RWPE2 (cell line): ENCODE results near the gene HAUS7.

ENCODE experiments used
- ATAC-seq: fragments of 200-7000 bp; cut with Tn5 transposase; 3 replicates; pipeline ENCODE4 v1.9.1; 2021; ENCODE audit warnings: low read depth
- DNase-seq: peaks from one replicate; pipeline ENCODE4 v3.0.0-alpha.2; 2020; ENCODE audit warnings: low spot score
- H3K27ac ChIP-seq: fragments of 450-650 bp; 2 replicates; pipeline ENCODE4 v1.5.1; 2017; ENCODE audit warnings: mild to moderate bottlenecking; ENCODE audit not compliant: poor library complexity, severe bottlenecking
- H3K27me3 ChIP-seq: fragments of 250-450 bp; sonication (Bioruptor Pico); 2 replicates; pipeline ENCODE4 v1.5.1; 2021; ENCODE audit warnings: mild to moderate bottlenecking, moderate library complexity; ENCODE audit not compliant: insufficient read depth, poor library complexity, severe bottlenecking
- H3K36me3 ChIP-seq: fragments of 250-450 bp; sonication (Bioruptor Pico); 2 replicates; pipeline ENCODE4 v1.5.1; 2020; ENCODE audit warnings: low read depth, mild to moderate bottlenecking, moderate library complexity
- H3K4me1 ChIP-seq: fragments of 250-450 bp; sonication (Bioruptor Pico); 2 replicates; pipeline ENCODE4 v1.5.1; 2021; ENCODE audit warnings: mild to moderate bottlenecking, moderate library complexity; ENCODE audit not compliant: insufficient read depth, poor library complexity, severe bottlenecking
- H3K4me3 ChIP-seq: fragments of 250-450 bp; sonication (Bioruptor Pico); 2 replicates; pipeline ENCODE4 v1.5.1; 2021; ENCODE audit warnings: mild to moderate bottlenecking, moderate library complexity; ENCODE audit not compliant: severe bottlenecking
- H3K9me3 ChIP-seq: fragments of 250-450 bp; sonication (Bioruptor Pico); 2 replicates; pipeline ENCODE4 v1.5.1; 2021; ENCODE audit warnings: mild to moderate bottlenecking, moderate library complexity; ENCODE audit not compliant: severe bottlenecking
- CTCF ChIP-seq: fragments of 450-650 bp; IDR thresholded peaks from one replicate; pipeline ENCODE4 v1.5.1; 2017; ENCODE audit warnings: mild to moderate bottlenecking, moderate library complexity; ENCODE audit not compliant: poor library complexity, severe bottlenecking

The HAUS7 gene

GRCh38 chrX:153499876-153500275 is 29.5 kb upstream of the HAUS7 start:
- no peaks in the 10 kb centered on the region for H3K4me1 ChIP-seq
- no peaks in the 10 kb centered on the region for H3K27me3 ChIP-seq
- ATAC-seq (no peak), DNase-seq (no peak)
- TF ChIP-seq CTCF, result no peak
- H3K27ac ChIP-seq, result no peak overlapping the region
- H3K9me3 ChIP-seq, result no peaks in the 10 kb centered on the region
- H3K4me3 ChIP-seq, result no peak overlapping the region
- no peaks in the 10 kb centered on the region for H3K36me3 ChIP-seq

GRCh38 chrX:153499341-153499740 is 29.0 kb upstream of the HAUS7 start:
- Histone ChIP-seq H3K9me3 (no peaks in the 10 kb centered on the region), H3K27ac (no peak overlapping the region), H3K4me3 (no peak overlapping the region), H3K4me1 (no peaks in the 10 kb centered on the region), H3K36me3 (no peaks in the 10 kb centered on the region), H3K27me3 (no peaks in the 10 kb centered on the region)
- TF ChIP-seq CTCF, result no peak
- DNase-seq (no peak), ATAC-seq (no peak)

GRCh38 chrX:153498453-153498852 is 28.1 kb upstream of the HAUS7 start:
- Histone ChIP-seq H3K9me3 (no peaks in the 10 kb centered on the region), H3K27ac (no peak overlapping the region), H3K27me3 (no peaks in the 10 kb centered on the region), H3K4me1 (no peaks in the 10 kb centered on the region), H3K4me3 (no peak overlapping the region), H3K36me3 (no peaks in the 10 kb centered on the region)
- ATAC-seq (no peak), DNase-seq (no peak)
- TF ChIP-seq CTCF, result no peak

GRCh38 chrX:153496590-153496959 is 26.2 kb upstream of the HAUS7 start:
- DNase-seq (no peak), ATAC-seq (no peak)
- H3K36me3 ChIP-seq, result no peaks in the 10 kb centered on the region
- no peak overlapping the region for H3K4me3 ChIP-seq
- H3K9me3 ChIP-seq, result no peaks in the 10 kb centered on the region
- H3K4me1 ChIP-seq, result no peaks in the 10 kb centered on the region
- no peak overlapping the region for H3K27ac ChIP-seq
- no peak for TF ChIP-seq CTCF
- H3K27me3 ChIP-seq, result no peaks in the 10 kb centered on the region

- no peak for ATAC-seq
- Histone ChIP-seq H3K9me3 (no peaks in the 10 kb centered on the region), H3K27ac (no peak overlapping the region), H3K4me1 (no peaks in the 10 kb centered on the region), H3K4me3 (no peak overlapping the region), H3K36me3 (no peaks in the 10 kb centered on the region), H3K27me3 (no peaks in the 10 kb centered on the region)
- DNase-seq, result no peak
- TF ChIP-seq CTCF, result no peak
Measured at GRCh38 chrX:153495903-153496589, 25.7 kb upstream of the HAUS7 start.
